PC-9 (cell line): Measurements from ENCODE around the gene ZNF844. TPM values are rescaled to one million over a fixed set of nuclear protein-coding genes. Genes with fewer than 3 reads are reported as not detected.

ENCODE experiments used
- BruUV-seq: library from RNA; stranded (reverse); fragments of 400-500 nt; replicated peaks from 2 replicates; lab custom pipeline; 2021; lab: Mats Ljungman, UMichigan
- CTCF ChIA-PET: fragments of 300-600 bp; sonication (Branson Sonifier 250); formaldehyde crosslinking; loops from one replicate; lab custom pipeline; 2022; ENCODE audit warnings: antibody characterized with exemption; lab: Charles Lee
- POLR2A ChIA-PET: fragments of 300-600 bp; sonication (Branson Sonifier 250); formaldehyde crosslinking; loops from one replicate; lab custom pipeline; 2022; ENCODE audit warnings: antibody characterized with exemption; ENCODE audit not compliant: unreplicated experiment; lab: Charles Lee
- DNase-seq, 2 experiments: peaks; one replicate each; pipeline versions ENCODE4 v3.0.0 to v3.0.0-alpha.2; 2015 to 2022; ENCODE audit warnings: mixed read lengths in 1 of 2
- H2AFZ ChIP-seq: fragments of 200-600 bp; sonication (generic); 2 replicates; pipeline ENCODE4 v1.8.1; 2017; ENCODE audit warnings: antibody characterized with exemption
- H3F3A ChIP-seq: fragments of 200-600 bp; sonication (generic); 2 replicates; pipeline ENCODE4 v1.8.1; 2017; ENCODE audit warnings: antibody characterized with exemption, mild to moderate bottlenecking, low read depth; ENCODE audit not compliant: insufficient read depth
- H3K27ac ChIP-seq: fragments of 200-600 bp; sonication (generic); 2 replicates; pipeline ENCODE4 v1.6.1; 2016; ENCODE audit warnings: mixed run types
- H3K27me3 ChIP-seq: fragments of 200-600 bp; sonication (generic); 2 replicates; pipeline ENCODE4 v1.6.1; 2016; ENCODE audit warnings: low read depth, mixed run types; ENCODE audit not compliant: insufficient read depth
- H3K36me3 ChIP-seq: fragments of 200-600 bp; sonication (generic); 2 replicates; pipeline ENCODE4 v1.6.1; 2016; ENCODE audit warnings: low read depth, mixed run types
- H3K4me1 ChIP-seq: fragments of 200-600 bp; sonication (generic); replicated peaks from 2 replicates; pipeline ENCODE4 v1.6.1; 2016; ENCODE audit warnings: mixed run types; ENCODE audit not compliant: insufficient read depth
- H3K4me2 ChIP-seq: fragments of 200-600 bp; sonication (generic); 2 replicates; pipeline ENCODE4 v1.6.1; 2017; ENCODE audit warnings: mixed run types
- H3K4me3 ChIP-seq: fragments of 200-600 bp; sonication (generic); 2 replicates; pipeline ENCODE4 v1.6.1; 2016; ENCODE audit warnings: mixed run types
- H3K79me2 ChIP-seq: fragments of 200-600 bp; sonication (generic); 2 replicates; pipeline ENCODE4 v1.6.1; 2017; ENCODE audit warnings: low read depth, mixed run types
- H3K9me2 ChIP-seq: fragments of 200-600 bp; sonication (generic); 2 replicates; pipeline ENCODE4 v1.8.1; 2017; ENCODE audit warnings: mild to moderate bottlenecking; ENCODE audit not compliant: insufficient read depth
- H3K9me3 ChIP-seq: fragments of 200-600 bp; sonication (generic); 2 replicates; pipeline ENCODE4 v1.8.1; 2016; ENCODE audit warnings: low read depth; ENCODE audit not compliant: insufficient read depth
- H4K20me1 ChIP-seq: fragments of 200-600 bp; sonication (generic); 2 replicates; pipeline ENCODE4 v1.8.1; 2017; ENCODE audit not compliant: insufficient read depth
- EZH2 ChIP-seq: fragments of 200-600 bp; sonication (generic); IDR thresholded peaks from 2 replicates; pipeline ENCODE4 v1.8.0; 2017; ENCODE audit warnings: antibody characterized with exemption, low read depth
- intact Hi-C: fragments of 100-400 bp; cut with micrococcal nuclease; formaldehyde crosslinking; loops from one replicate; pipeline ENCODE4 v1.10.0; 2022; ENCODE audit not compliant: unreplicated experiment
- total RNA-seq: library from RNA; stranded (reverse); gene quantifications from 2 replicates; pipeline ENCODE4 v1.2.3, GENCODE V29; 2021
- TF ChIP-seq, protein P1 (sequence below): fragments of 200-600 bp; sonication (generic); conservative IDR thresholded peaks from 2 replicates; pipeline ENCODE4 v1.6.1; 2017; ENCODE audit warnings: mixed run types, antibody characterized with exemption, mild to moderate bottlenecking, moderate library complexity

The ZNF844 gene
- total RNA-seq, 1 experiment from 2014 or later: 4.9 TPM

DNA sequence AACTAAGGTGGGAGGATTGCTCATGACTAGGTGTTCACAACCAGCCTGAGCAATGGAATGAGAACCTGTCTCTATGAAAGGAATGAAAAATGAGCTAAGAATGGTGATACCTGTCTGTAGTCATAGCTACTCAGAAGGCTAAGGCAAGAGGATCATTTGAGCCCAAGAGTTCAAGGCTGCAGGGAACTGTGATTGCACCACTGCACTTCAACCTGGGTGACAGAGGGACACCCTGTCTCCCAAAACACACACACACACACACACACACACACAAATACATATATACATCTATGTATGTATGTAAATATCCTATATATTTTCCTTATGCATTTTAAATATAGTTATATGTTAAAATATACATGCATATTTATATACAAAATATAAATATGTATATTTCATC, 21.6 kb upstream of the ZNF844 start:
- H3K27me3 ChIP-seq: no peaks in the 10 kb centered on the region
- CTCF ChIA-PET: no interaction called here
- H3K4me3 ChIP-seq: no peak overlapping the region
- no peaks in the 10 kb centered on the region for H3K4me1 ChIP-seq
- BruUV-seq: no TSS peak
- TF ChIP-seq EZH2: no peak
- TF ChIP-seq, protein P1, sequence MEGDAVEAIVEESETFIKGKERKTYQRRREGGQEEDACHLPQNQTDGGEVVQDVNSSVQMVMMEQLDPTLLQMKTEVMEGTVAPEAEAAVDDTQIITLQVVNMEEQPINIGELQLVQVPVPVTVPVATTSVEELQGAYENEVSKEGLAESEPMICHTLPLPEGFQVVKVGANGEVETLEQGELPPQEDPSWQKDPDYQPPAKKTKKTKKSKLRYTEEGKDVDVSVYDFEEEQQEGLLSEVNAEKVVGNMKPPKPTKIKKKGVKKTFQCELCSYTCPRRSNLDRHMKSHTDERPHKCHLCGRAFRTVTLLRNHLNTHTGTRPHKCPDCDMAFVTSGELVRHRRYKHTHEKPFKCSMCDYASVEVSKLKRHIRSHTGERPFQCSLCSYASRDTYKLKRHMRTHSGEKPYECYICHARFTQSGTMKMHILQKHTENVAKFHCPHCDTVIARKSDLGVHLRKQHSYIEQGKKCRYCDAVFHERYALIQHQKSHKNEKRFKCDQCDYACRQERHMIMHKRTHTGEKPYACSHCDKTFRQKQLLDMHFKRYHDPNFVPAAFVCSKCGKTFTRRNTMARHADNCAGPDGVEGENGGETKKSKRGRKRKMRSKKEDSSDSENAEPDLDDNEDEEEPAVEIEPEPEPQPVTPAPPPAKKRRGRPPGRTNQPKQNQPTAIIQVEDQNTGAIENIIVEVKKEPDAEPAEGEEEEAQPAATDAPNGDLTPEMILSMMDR: no peak
- H3K27ac ChIP-seq: no peak overlapping the region
- H4K20me1 ChIP-seq: no peaks in the 10 kb centered on the region
- no peaks in the 10 kb centered on the region for H3K36me3 ChIP-seq
- H3K9me2 ChIP-seq: no peaks in the 10 kb centered on the region
- POLR2A ChIA-PET: interaction anchor here (0.6 kb wide), 1 partner anchor 78 kb away, joined by 21 read pairs; no protein-coding TSS in a partner anchor
- no peak overlapping the region for H3K4me2 ChIP-seq
- peaks cover 27% of the 10 kb centered on the region for H3K9me3 ChIP-seq
- H3F3A ChIP-seq: no peaks in the 10 kb centered on the region
- H2AFZ ChIP-seq: no peak overlapping the region
- DNase-seq: no peak
- intact Hi-C loops: no loop called here
- no peaks in the 10 kb centered on the region for H3K79me2 ChIP-seq

DNA sequence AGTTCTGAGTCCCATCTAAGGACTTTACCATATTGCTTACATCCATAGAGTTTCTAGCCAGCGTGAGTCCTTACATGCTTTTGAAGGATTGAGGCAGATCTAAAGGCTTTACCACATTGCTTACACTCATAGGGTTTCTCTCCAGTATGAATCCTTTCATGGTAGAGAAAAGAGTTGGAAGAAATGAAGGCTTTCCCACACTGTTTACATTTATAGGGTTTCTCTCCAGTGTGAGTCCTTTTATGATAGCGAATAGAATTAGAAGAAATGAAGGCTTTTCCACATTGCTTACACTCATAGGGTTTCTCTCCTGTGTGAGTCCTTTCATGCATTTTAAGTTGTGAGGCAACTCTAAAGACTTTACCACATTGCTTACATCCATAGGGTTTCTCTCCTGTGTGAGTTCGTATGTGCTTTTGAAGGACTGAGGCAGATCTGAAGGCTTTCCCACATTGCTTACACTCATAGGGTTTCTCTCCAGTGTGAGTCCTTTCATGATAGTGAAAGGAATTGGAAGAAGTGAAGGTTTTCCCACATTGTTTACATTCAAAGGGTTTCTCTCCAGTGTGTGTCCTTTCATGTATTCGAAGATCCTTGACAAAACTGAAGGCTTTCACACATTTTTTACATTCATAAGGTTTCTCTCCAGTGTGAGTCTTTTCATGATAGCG, 20.6 kb upstream of the ZNF844 start:
- no peak for DNase-seq
- no TSS peak for BruUV-seq
- intact Hi-C loops: no loop called here
- no peaks in the 10 kb centered on the region for H3K9me2 ChIP-seq
- H3F3A ChIP-seq: no peaks in the 10 kb centered on the region
- POLR2A ChIA-PET: no interaction called here
- peaks cover 27% of the 10 kb centered on the region for H3K9me3 ChIP-seq
- no peak overlapping the region for H3K4me2 ChIP-seq
- H2AFZ ChIP-seq: no peak overlapping the region
- H3K4me1 ChIP-seq: no peaks in the 10 kb centered on the region
- no peaks in the 10 kb centered on the region for H3K79me2 ChIP-seq
- no peak overlapping the region for H3K27ac ChIP-seq
- H3K4me3 ChIP-seq: no peak overlapping the region
- no peaks in the 10 kb centered on the region for H3K36me3 ChIP-seq
- H3K27me3 ChIP-seq: no peaks in the 10 kb centered on the region
- no peak for TF ChIP-seq EZH2
- CTCF ChIA-PET: no interaction called here
- no peaks in the 10 kb centered on the region for H4K20me1 ChIP-seq

DNA sequence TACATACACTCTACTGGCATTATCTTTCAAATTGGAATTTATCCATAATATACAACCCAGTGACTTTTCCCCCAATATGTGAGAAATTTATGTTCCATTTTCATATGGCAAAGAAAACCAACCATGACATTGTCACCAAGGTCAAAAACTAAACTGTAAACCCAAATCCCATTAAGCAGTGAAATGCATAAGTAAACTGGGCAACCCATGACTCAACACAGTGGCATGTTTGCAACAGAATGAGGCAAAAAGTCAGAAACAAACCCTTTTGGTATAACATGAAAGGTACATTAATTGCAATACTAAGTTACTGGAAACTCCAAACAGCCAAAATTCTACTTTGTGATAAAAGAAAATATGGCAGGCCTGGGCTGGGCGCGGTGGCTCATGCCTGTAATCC, 16.7 kb upstream of the ZNF844 start:
- Histone ChIP-seq H3K79me2 (no peaks in the 10 kb centered on the region), H4K20me1 (no peaks in the 10 kb centered on the region), H3K9me2 (no peaks in the 10 kb centered on the region), H2AFZ (no peak overlapping the region), H3K4me3 (no peak overlapping the region), H3K27me3 (no peaks in the 10 kb centered on the region), H3K4me2 (no peak overlapping the region), H3K36me3 (no peaks in the 10 kb centered on the region), H3K4me1 (no peaks in the 10 kb centered on the region), H3K27ac (no peak overlapping the region), H3F3A (no peaks in the 10 kb centered on the region), H3K9me3 (peaks cover 23% of the 10 kb centered on the region; the same call in 1 of the 2 replicates)
- intact Hi-C loops: no loop called here
- CTCF ChIA-PET: interaction anchor here (0.7 kb wide), 2 partner anchors 12 to 108 kb away, joined by 5 to 8 read pairs; no protein-coding TSS in a partner anchor
- TF ChIP-seq EZH2: no peak
- TF ChIP-seq, protein P1: no peak
- BruUV-seq: no TSS peak
- no peak for DNase-seq
- POLR2A ChIA-PET: no interaction called here
